Activated T-cell treated with anti-CD3 and anti-CD28 coated beads, Interleukin-2, amount 50 U/mL, for 72 hours (primary cell): ENCODE measurements around the gene DMC1. TPM values are rescaled to one million over a fixed set of nuclear protein-coding genes. Genes with fewer than 3 reads are reported as not detected.
A peak's percentile ranks its signal among the peaks of the same experiment; 100 is the strongest.
"Not testable (repeated sequence)": the region's sequence is repeated elsewhere in the genome, so short reads cannot be mapped to it uniquely, and the experiment has no call there.

Source experiments
- ATAC-seq, 2 donors: fragments of 150-1000 bp; cut with Tn5 transposase; replicated peaks in 1 of 2; 2 replicates each; pipeline ENCODE4 v1.10.0; 2021; ENCODE audit warnings: moderate library complexity in 2 of 2, mild to moderate bottlenecking in 1 of 2
- DNase-seq, 2 donors: peaks; one replicate each; pipeline ENCODE4 v3.0.0; 2021 to 2022; ENCODE audit warnings: mixed read lengths in 1 of 2
- H3K27ac Mint-ChIP-seq: one replicate; pipeline ENCODE4 v1.8.0; 2022; ENCODE audit warnings: mild to moderate bottlenecking, moderate library complexity, mixed read lengths
- H3K27me3 Mint-ChIP-seq: one replicate; pipeline ENCODE4 v1.8.0; 2022; ENCODE audit warnings: low read depth, mixed read lengths
- H3K36me3 Mint-ChIP-seq, 2 donors: one replicate each; pipeline ENCODE4 v1.8.0; 2022; ENCODE audit warnings: mixed read lengths in 2 of 2, mild to moderate bottlenecking in 1 of 2; ENCODE audit not compliant: insufficient read depth in 2 of 2
- H3K4me1 Mint-ChIP-seq: one replicate; pipeline ENCODE4 v1.8.0; 2022; ENCODE audit warnings: low read depth, mixed read lengths
- H3K4me3 Mint-ChIP-seq, 2 donors: one replicate each; pipeline ENCODE4 v1.8.0; 2022; ENCODE audit warnings: mild to moderate bottlenecking in 2 of 2, mixed read lengths in 2 of 2, moderate library complexity in 2 of 2
- H3K9me3 Mint-ChIP-seq, 2 donors: one replicate each; pipeline ENCODE4 v1.8.0; 2022; ENCODE audit warnings: mixed read lengths in 2 of 2
- total RNA-seq, 2 donors: library from RNA; stranded (reverse); gene quantifications; one replicate each; pipeline ENCODE4 v1.2.3, GENCODE V29; 2022

The DMC1 gene
- total RNA-seq = 10 to 100 TPM; 25.1 to 30.7 TPM

DNA sequence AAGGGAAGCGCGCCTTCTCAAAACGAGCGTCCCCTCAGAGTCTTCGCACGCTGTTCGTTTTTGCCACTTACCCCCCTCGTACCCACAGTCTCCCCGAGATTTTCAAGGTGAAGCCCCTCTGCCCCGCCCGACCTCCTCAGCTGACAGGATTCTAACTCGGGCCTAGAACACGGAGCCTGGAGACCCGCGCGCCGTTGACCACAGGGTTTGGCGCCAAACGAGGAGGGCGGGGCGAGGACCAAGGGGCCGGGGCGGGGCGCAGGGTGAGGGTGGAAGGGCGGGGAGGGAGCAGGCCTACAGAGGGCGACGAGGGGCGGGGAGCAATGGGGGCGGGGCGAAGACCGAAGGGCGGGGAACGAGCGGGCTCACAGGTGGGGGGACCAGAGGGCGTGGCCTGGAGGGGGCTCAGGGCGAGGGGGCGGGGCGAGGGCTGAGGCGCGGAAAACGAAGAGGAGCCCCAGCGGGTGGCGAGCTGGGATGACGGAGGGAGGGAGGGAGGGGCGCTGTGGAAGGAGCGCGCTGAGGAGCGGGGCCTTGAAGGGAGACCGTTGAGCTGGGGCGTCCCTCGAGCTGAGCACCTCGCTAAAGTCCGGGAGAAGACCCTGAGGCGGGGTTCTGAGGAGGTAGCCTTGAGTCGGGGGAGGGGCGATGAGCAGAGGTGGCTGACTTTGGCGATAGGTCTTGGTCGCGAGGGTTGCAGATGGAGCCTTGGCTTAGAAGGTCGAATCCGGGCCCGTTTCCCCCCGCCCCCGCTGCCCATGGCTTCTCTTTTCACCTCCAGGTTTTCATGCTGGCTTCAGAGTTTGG is at the start of gene DMC1:
Gene DMC1, minus strand, starts transcription at position 212 of the 807 bp plus-strand sequence. CDS start 1,927 bp downstream, outside the sequence.
- DNase-seq = peak; percentile 96 to 98
- ATAC-seq = peak; percentile 90 to 92
- Mint-ChIP-seq H3K36me3 (no peaks in the 10 kb centered on the region), H3K9me3 (no peaks in the 10 kb centered on the region), H3K27ac (peak within 1 kb of the TSS; percentile 96), H3K4me3 (peak within 1 kb of the TSS; percentile 91 to 98), H3K27me3 (no peaks in the 10 kb centered on the region), H3K4me1 (peaks cover 15% of the 10 kb centered on the region)

GRCh38 chr22:38618682-38619081 is 48.7 kb upstream of the DMC1 start:
- H3K36me3 Mint-ChIP-seq = peaks cover 0 to 3% of the 10 kb centered on the region in 2 donors
- H3K4me3 Mint-ChIP-seq = no peak overlapping the region
- H3K27ac Mint-ChIP-seq = no peak overlapping the region
- peaks cover 2% of the 10 kb centered on the region for H3K4me1 Mint-ChIP-seq
- no peaks in the 10 kb centered on the region for H3K27me3 Mint-ChIP-seq
- ATAC-seq (no peak), DNase-seq (no peak)
- H3K9me3 Mint-ChIP-seq = no peaks in the 10 kb centered on the region

DNA sequence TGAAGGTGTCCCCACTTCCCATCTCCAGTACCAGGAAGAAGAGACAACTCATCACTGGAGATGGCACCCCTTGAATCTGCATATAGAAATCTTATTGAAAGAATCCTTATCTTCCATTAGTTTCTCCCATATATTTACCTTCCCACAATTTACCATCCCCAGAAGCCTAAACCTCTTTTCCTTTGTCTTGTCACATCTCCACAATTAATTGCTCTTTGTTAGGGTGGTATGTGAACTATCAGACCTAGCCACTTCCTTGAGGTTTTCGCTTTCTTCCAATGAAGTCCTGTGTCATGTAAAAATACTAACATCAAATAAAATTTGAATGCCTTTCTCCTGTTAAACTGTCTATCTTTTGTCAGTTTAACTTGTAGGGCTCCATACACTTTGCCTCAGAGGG is 48.3 kb upstream of the DMC1 start:
- Mint-ChIP-seq H3K36me3 (peaks cover 0 to 3% of the 10 kb centered on the region in 2 donors), H3K27me3 (no peaks in the 10 kb centered on the region), H3K27ac (no peak overlapping the region), H3K4me1 (peaks cover 6% of the 10 kb centered on the region), H3K9me3 (no peaks in the 10 kb centered on the region), H3K4me3 (no peak overlapping the region)
- ATAC-seq = no peak
- no peak for DNase-seq

- not testable (repeated sequence) for H3K27ac Mint-ChIP-seq, ATAC-seq, H3K4me1 Mint-ChIP-seq, DNase-seq, H3K27me3 Mint-ChIP-seq, H3K9me3 Mint-ChIP-seq, H3K36me3 Mint-ChIP-seq, H3K4me3 Mint-ChIP-seq
These were observed 45.1 kb upstream of the DMC1 start for GRCh38 chr22:38615064-38615405.

GRCh38 chr22:38614332-38615063 is 44.5 kb upstream of the DMC1 start:
- H3K4me1 Mint-ChIP-seq = peaks cover 6% of the 10 kb centered on the region

GRCh38 chr22:38613588-38613987 is 43.6 kb upstream of the DMC1 start:
- H3K4me1 Mint-ChIP-seq = peaks cover 6% of the 10 kb centered on the region
- DNase-seq = no peak
- H3K36me3 Mint-ChIP-seq = no peaks in the 10 kb centered on the region
- H3K27ac Mint-ChIP-seq = no peak overlapping the region
- peak; percentile 58 to 65 for ATAC-seq
- no peaks in the 10 kb centered on the region for H3K9me3 Mint-ChIP-seq
- H3K4me3 Mint-ChIP-seq = no peak overlapping the region
- no peaks in the 10 kb centered on the region for H3K27me3 Mint-ChIP-seq

More at GRCh38 chr22:38614332-38615063, 44.5 kb upstream of the DMC1 start:
- Mint-ChIP-seq H3K27ac (no peak overlapping the region), H3K36me3 (peaks cover 0 to 3% of the 10 kb centered on the region in 2 donors), H3K9me3 (no peaks in the 10 kb centered on the region), H3K27me3 (no peaks in the 10 kb centered on the region), H3K4me3 (no peak overlapping the region)
- ATAC-seq (no peak), DNase-seq (no peak)

GRCh38 chr22:38612217-38613006 is 42.4 kb upstream of the DMC1 start:
- ATAC-seq (no peak), DNase-seq (no peak)
- Mint-ChIP-seq H3K4me1 (peaks cover 6% of the 10 kb centered on the region), H3K4me3 (no peak overlapping the region), H3K27ac (no peak overlapping the region), H3K36me3 (no peaks in the 10 kb centered on the region), H3K9me3 (no peaks in the 10 kb centered on the region), H3K27me3 (no peaks in the 10 kb centered on the region)

GRCh38 chr22:38611559-38611958 is 41.6 kb upstream of the DMC1 start:
- no peak for ATAC-seq
- no peak for DNase-seq
- Mint-ChIP-seq H3K9me3 (no peaks in the 10 kb centered on the region), H3K27me3 (no peaks in the 10 kb centered on the region), H3K27ac (no peak overlapping the region), H3K36me3 (no peaks in the 10 kb centered on the region), H3K4me1 (peaks cover 6% of the 10 kb centered on the region), H3K4me3 (no peak overlapping the region)

DNA sequence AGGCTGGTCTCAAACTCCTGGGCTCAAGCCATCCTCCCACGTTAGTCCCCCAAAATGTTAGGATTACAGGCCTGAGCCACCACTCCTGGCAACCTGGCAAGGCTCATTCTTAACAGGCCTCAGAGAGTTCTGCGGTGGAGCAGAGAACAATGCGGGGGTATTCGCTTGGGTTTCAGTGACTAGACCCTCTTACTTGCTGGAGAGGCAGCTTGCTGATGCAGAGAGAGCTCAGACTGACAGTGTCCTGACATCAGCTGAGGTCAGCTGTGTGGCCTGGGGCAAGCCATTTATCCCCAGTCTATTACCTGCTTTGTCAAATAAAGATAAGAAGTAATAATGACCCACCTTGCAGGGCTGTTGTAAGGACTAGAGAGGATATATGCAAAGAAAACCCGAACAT is 40.3 kb upstream of the DMC1 start:
- Mint-ChIP-seq H3K9me3 (no peaks in the 10 kb centered on the region), H3K27me3 (no peaks in the 10 kb centered on the region), H3K27ac (no peak overlapping the region), H3K4me1 (peaks cover 6% of the 10 kb centered on the region), H3K4me3 (no peak overlapping the region), H3K36me3 (no peaks in the 10 kb centered on the region)
- ATAC-seq (no peak), DNase-seq (no peak)

GRCh38 chr22:38608992-38609750 is 39.2 kb upstream of the DMC1 start:
- ATAC-seq (no peak), DNase-seq (no peak)
- Mint-ChIP-seq H3K36me3 (no peaks in the 10 kb centered on the region), H3K27ac (no peak overlapping the region), H3K4me1 (peaks cover 6% of the 10 kb centered on the region), H3K9me3 (no peaks in the 10 kb centered on the region), H3K27me3 (no peaks in the 10 kb centered on the region), H3K4me3 (no peak overlapping the region)

- Mint-ChIP-seq H3K27me3 (no peaks in the 10 kb centered on the region), H3K4me1 (no peaks in the 10 kb centered on the region), H3K4me3 (no peak overlapping the region), H3K27ac (no peak overlapping the region), H3K36me3 (no peaks in the 10 kb centered on the region), H3K9me3 (no peaks in the 10 kb centered on the region)
- DNase-seq (no peak), ATAC-seq (no peak)
These were observed 37.7 kb upstream of the DMC1 start for GRCh38 chr22:38607680-38608079.

GRCh38 chr22:38602166-38602565 is 32.2 kb upstream of the DMC1 start:
- no peaks in the 10 kb centered on the region for H3K4me1 Mint-ChIP-seq

More at GRCh38 chr22:38602166-38602565, 32.2 kb upstream of the DMC1 start:
- Mint-ChIP-seq H3K27me3 (no peaks in the 10 kb centered on the region), H3K9me3 (no peaks in the 10 kb centered on the region), H3K4me3 (no peak overlapping the region), H3K27ac (no peak overlapping the region), H3K36me3 (no peaks in the 10 kb centered on the region)
- ATAC-seq = no peak
- no peak for DNase-seq
